Stomach (tissue), 9 donors: ENCODE measurements around the gene GFAP. TPM values are rescaled to one million over a fixed set of nuclear protein-coding genes. Genes with fewer than 3 reads are reported as not detected.

ENCODE experiments used
- DNase-seq, 2 donors: peaks; one replicate each; pipeline versions ENCODE4 v3.0.0 to v3.0.0-alpha.2; 2013 to 2019
- H3K27ac ChIP-seq, 5 donors: fragments of 200-600 bp in 4 of 5; sonication (generic) in 4 of 5; one replicate each; pipeline ENCODE4 v1.5.1; 2013 to 2019; ENCODE audit warnings: mild to moderate bottlenecking in 1 of 5, moderate library complexity in 1 of 5
- H3K27me3 ChIP-seq, 3 donors: fragments of 200-600 bp; sonication (generic); one replicate each; pipeline ENCODE4 v1.5.1; 2017 to 2019; ENCODE audit warnings: mixed run types in 1 of 3
- H3K36me3 ChIP-seq, 4 donors: fragments of 200-600 bp; sonication (generic); 1 replicate in 3 of 4; 2 replicates in 1 of 4; pipeline ENCODE4 v1.5.1; 2016 to 2019
- H3K4me1 ChIP-seq, 4 donors: fragments of 200-600 bp; sonication (generic); one replicate each; pipeline ENCODE4 v1.5.1; 2016 to 2019
- H3K4me3 ChIP-seq, 4 donors: fragments of 200-600 bp; sonication (generic) in 3 of 4; one replicate each; pipeline ENCODE4 v1.5.1; 2016 to 2019; ENCODE audit warnings: mild to moderate bottlenecking in 1 of 4
- H3K9me3 ChIP-seq, 4 donors: fragments of 200-600 bp; sonication (generic); one replicate each; pipeline ENCODE4 v1.5.1; 2016 to 2019
- CTCF ChIP-seq, 7 experiments: fragments of 450-650 bp in 4 of 7; fragments of 200-600 bp in 3 of 7; sonication (generic) in 3 of 7; IDR thresholded peaks; one replicate each; pipeline ENCODE4 v1.5.1; 2016 to 2019; ENCODE audit warnings: antibody characterized with exemption in 7 of 7, control low read depth in 2 of 7, mild to moderate bottlenecking in 1 of 7
- EP300 ChIP-seq: sonication (generic); formaldehyde crosslinking; IDR thresholded peaks from one replicate; pipeline ENCODE4 v1.6.1; 2017; ENCODE audit warnings: antibody characterized with exemption
- POLR2A ChIP-seq, 4 donors: fragments of 450-650 bp; IDR thresholded peaks; one replicate each; pipeline ENCODE4 v1.6.1; 2016; ENCODE audit warnings: antibody characterized with exemption in 4 of 4, control low read depth in 2 of 4, mild to moderate bottlenecking in 1 of 4, moderate library complexity in 1 of 4
- POLR2AphosphoS5 ChIP-seq, 3 donors: sonication (generic); formaldehyde crosslinking; IDR thresholded peaks; one replicate each; pipeline ENCODE4 v1.6.1; 2016; ENCODE audit warnings: antibody characterized with exemption in 3 of 3
- WGBS, 5 donors: extraction: QIAGEN DNeasy Blood & Tissue Kit in 3 of 5; methylation state at CpG; one replicate each; pipeline versions ENCODE4 v1.1.5 to v1.1.7; 2013 to 2018; 5-methylcytosine and 5-hydroxymethylcytosine counted together
- intact Hi-C: fragments of 100-400 bp; cut with DNase I; formaldehyde crosslinking; loops from one replicate; pipeline ENCODE4 v1.15.1; 2023; ENCODE audit warnings: low total_unique reads
- polyA plus RNA-seq, 3 donors: library from polyadenylated mRNA; stranded (reverse); fragments of 200-250 nt; gene quantifications; one replicate each; pipeline ENCODE4 v1.2.3, GENCODE V29; 2013
- total RNA-seq, 5 donors: library from RNA; depleted of rRNA; stranded (reverse); fragments of >200 nt; gene quantifications; one replicate each; pipeline versions ENCODE4 v1.1.0 to v1.2.3, GENCODE V29; 2014 to 2016
- donor health status: healthy with polysubstance abuse.
- donor health status: Bipolar disorder and iron deficiency.
- donor health status: healthy.

GFAP gene
- total and polyA plus RNA-seq, 8 donors, result 0.15 to 9.7 (median 0.80) TPM; not detected in 4

GRCh38 chr17:44910231-44911106, 4.8 kb downstream of the GFAP start:
- Histone ChIP-seq H3K36me3 (no peaks in the 10 kb centered on the region), H3K27ac (no peak overlapping the region)
- 75 to 86% (median 80%) methylated on average over 13 of the region's 13 CpGs for WGBS, 5 donors

GRCh38 chr17:44909681-44910144, 5.6 kb downstream of the GFAP start:
- no peak overlapping the region for H3K4me3 ChIP-seq
- WGBS, 5 donors, result 75 to 81% (median 79%) methylated on average over 10 to 11 of the region's 11 CpGs
- peaks cover 10 to 20% (median 13%) of the 10 kb centered on the region in 4 donors for H3K4me1 ChIP-seq
- H3K36me3 ChIP-seq, result no peaks in the 10 kb centered on the region
- H3K9me3 ChIP-seq, result no peaks in the 10 kb centered on the region
- no peak overlapping the region for H3K27ac ChIP-seq
- intact Hi-C loops, result loop anchor here (10.0 kb wide), 1 partner anchor 195 kb away; no protein-coding TSS in a partner anchor
- DNase-seq, result no peak
- peaks cover 0 to 43% (median 20%) of the 10 kb centered on the region in 3 donors for H3K27me3 ChIP-seq
- no peak for TF ChIP-seq EP300
- no peak for TF ChIP-seq POLR2A (IDR thresholded peaks at IDR 0.05)
- no peak for TF ChIP-seq POLR2AphosphoS5 (IDR thresholded peaks at IDR 0.05)
- TF ChIP-seq CTCF (IDR thresholded peaks at IDR 0.05), result no peak

More at GRCh38 chr17:44910231-44911106, 4.8 kb downstream of the GFAP start:
- peak overlapping the region in 1 of 4 donors; percentile 48 for H3K4me3 ChIP-seq
- no peak for DNase-seq
- peaks cover 0 to 51% (median 20%) of the 10 kb centered on the region in 3 donors for H3K27me3 ChIP-seq
- intact Hi-C loops, result loop anchor here (10.0 kb wide), 1 partner anchor 194 kb away; no protein-coding TSS in a partner anchor
- no peaks in the 10 kb centered on the region for H3K9me3 ChIP-seq
- no peak for TF ChIP-seq EP300
- TF ChIP-seq POLR2AphosphoS5 (IDR thresholded peaks at IDR 0.05), result no peak
- TF ChIP-seq POLR2A (IDR thresholded peaks at IDR 0.05), result no peak
- TF ChIP-seq CTCF (IDR thresholded peaks at IDR 0.05), result no peak
- H3K4me1 ChIP-seq, result peaks cover 10 to 19% (median 12%) of the 10 kb centered on the region in 4 donors

GRCh38 chr17:44908761-44909326, 6.5 kb downstream of the GFAP start:
- WGBS, 5 donors, result 85 to 92% (median 88%) methylated on average over 10 of the region's 10 CpGs
- no peak overlapping the region for H3K27ac ChIP-seq
- intact Hi-C loops, result no loop called here
- H3K9me3 ChIP-seq, result no peaks in the 10 kb centered on the region
- H3K4me1 ChIP-seq, result peaks cover 10 to 20% (median 13%) of the 10 kb centered on the region in 4 donors
- no peak overlapping the region for H3K4me3 ChIP-seq
- peaks cover 0 to 37% (median 20%) of the 10 kb centered on the region in 3 donors for H3K27me3 ChIP-seq
- H3K36me3 ChIP-seq, result no peaks in the 10 kb centered on the region
- no peak for DNase-seq
- TF ChIP-seq POLR2AphosphoS5 (IDR thresholded peaks at IDR 0.05) (no peak), EP300 (no peak), CTCF (IDR thresholded peaks at IDR 0.05) (no peak), POLR2A (IDR thresholded peaks at IDR 0.05) (no peak)

- H3K27me3 ChIP-seq, result peaks cover 0 to 28% (median 16%) of the 10 kb centered on the region in 3 donors
- intact Hi-C loops, result no loop called here
- H3K9me3 ChIP-seq, result no peaks in the 10 kb centered on the region
- no peak overlapping the region for H3K4me3 ChIP-seq
- TF ChIP-seq POLR2A (IDR thresholded peaks at IDR 0.05) (no peak), EP300 (no peak), POLR2AphosphoS5 (IDR thresholded peaks at IDR 0.05) (no peak), CTCF (IDR thresholded peaks at IDR 0.05) (no peak)
- H3K4me1 ChIP-seq, result peaks cover 10 to 20% (median 13%) of the 10 kb centered on the region in 4 donors
- no peak for DNase-seq
- WGBS, 5 donors, result 78 to 86% (median 80%) methylated on average over 11 of the region's 11 CpGs
- no peaks in the 10 kb centered on the region for H3K36me3 ChIP-seq
- no peak overlapping the region for H3K27ac ChIP-seq
These were observed 7.4 kb downstream of the GFAP start for GRCh38 chr17:44907729-44908470.
